ENCODE measurements around the gene TMEM8B.
A peak's percentile ranks its signal among the peaks of the same experiment; 100 is the strongest.

TMEM8B gene

GRCh38 chr9:35820076-35820475 lies 9.0 kb upstream of the TMEM8B start:
- Histone ChIP-seq H3K27ac (replicated peaks) (no peak overlapping the region), H3K4me3 (replicated peaks; ENCODE audit: insufficient read depth, low read length) (no peak overlapping the region), H3K27me3 (ENCODE audit: insufficient read depth, poor library complexity, severe bottlenecking) (no peaks in the 10 kb centered on the region)
- no peak for TF ChIP-seq SPI1 (IDR thresholded peaks at IDR 0.05; ENCODE audit: borderline replicate concordance, low read depth)
- no peak for TF ChIP-seq POLR2AphosphoS5 (IDR thresholded peaks at IDR 0.05; ENCODE audit: low read depth)
- no peak for TF ChIP-seq GABPA (IDR thresholded peaks at IDR 0.05; ENCODE audit: low read depth)
- no peak for TF ChIP-seq REST (IDR thresholded peaks at IDR 0.05; ENCODE audit: insufficient replicate concordance, low read depth)
- no peak for TF ChIP-seq CTCF (IDR thresholded peaks at IDR 0.05; ENCODE audit: insufficient read depth, low read length)
- DNase-seq (ENCODE audit: low read depth in 1 of 2, low spot score in 1 of 2): no peak

- Histone ChIP-seq H3K4me3 (replicated peaks; ENCODE audit: insufficient read depth, low read length) (no peak overlapping the region), H3K27me3 (ENCODE audit: insufficient read depth, poor library complexity, severe bottlenecking) (no peaks in the 10 kb centered on the region), H3K27ac (replicated peaks) (no peak overlapping the region)
- TF ChIP-seq GABPA (IDR thresholded peaks at IDR 0.05; ENCODE audit: low read depth) (no peak), SPI1 (IDR thresholded peaks at IDR 0.05; ENCODE audit: borderline replicate concordance, low read depth) (no peak), CTCF (IDR thresholded peaks at IDR 0.05; ENCODE audit: insufficient read depth, low read length) (no peak), POLR2AphosphoS5 (IDR thresholded peaks at IDR 0.05; ENCODE audit: low read depth) (no peak), REST (IDR thresholded peaks at IDR 0.05; ENCODE audit: insufficient replicate concordance, low read depth) (no peak)
- DNase-seq (ENCODE audit: low read depth in 1 of 2, low spot score in 1 of 2): no peak
These were observed 6.1 kb upstream of the TMEM8B start for GRCh38 chr9:35822926-35823325.

- Histone ChIP-seq H3K27me3 (ENCODE audit: insufficient read depth, poor library complexity, severe bottlenecking) (no peaks in the 10 kb centered on the region), H3K27ac (replicated peaks) (no peak overlapping the region), H3K4me3 (replicated peaks; ENCODE audit: insufficient read depth, low read length) (no peak overlapping the region)
- peak; percentile 31 to 49 for DNase-seq (ENCODE audit: low read depth in 1 of 2, low spot score in 1 of 2)
- TF ChIP-seq GABPA (IDR thresholded peaks at IDR 0.05; ENCODE audit: low read depth) (no peak), POLR2AphosphoS5 (IDR thresholded peaks at IDR 0.05; ENCODE audit: low read depth) (no peak), CTCF (IDR thresholded peaks at IDR 0.05; ENCODE audit: insufficient read depth, low read length) (peak; percentile 53), SPI1 (IDR thresholded peaks at IDR 0.05; ENCODE audit: borderline replicate concordance, low read depth) (no peak)
These were observed 2.8 kb upstream of the TMEM8B start for GRCh38 chr9:35826071-35826701.

- no peak overlapping the region for H3K4me3 ChIP-seq (replicated peaks; ENCODE audit: insufficient read depth, low read length)
- no peaks in the 10 kb centered on the region for H3K27me3 ChIP-seq (ENCODE audit: insufficient read depth, poor library complexity, severe bottlenecking)
- TF ChIP-seq SPI1 (IDR thresholded peaks at IDR 0.05; ENCODE audit: borderline replicate concordance, low read depth) (no peak), GABPA (IDR thresholded peaks at IDR 0.05; ENCODE audit: low read depth) (no peak), CTCF (IDR thresholded peaks at IDR 0.05; ENCODE audit: insufficient read depth, low read length) (no peak), POLR2AphosphoS5 (IDR thresholded peaks at IDR 0.05; ENCODE audit: low read depth) (no peak), REST (IDR thresholded peaks at IDR 0.05; ENCODE audit: insufficient replicate concordance, low read depth) (no peak)
- DNase-seq (ENCODE audit: low read depth in 1 of 2, low spot score in 1 of 2): no peak
- H3K27ac ChIP-seq (replicated peaks): no peak overlapping the region
These were observed 1.5 kb upstream of the TMEM8B start for GRCh38 chr9:35827486-35827885.
